GM12865 (cell line): Measurements from ENCODE around the gene NHS.

ENCODE experiments used
- DNase-seq: peaks from one replicate; pipeline ENCODE4 v3.0.0; 2010; ENCODE audit warnings: low read depth
- H3K4me3 ChIP-seq: 2 replicates; pipeline ENCODE4 v1.5.1; 2011; ENCODE audit warnings: mild to moderate bottlenecking, low read depth, low read length, control low read depth
- CTCF ChIP-seq: IDR thresholded peaks from 2 replicates; pipeline ENCODE4 v1.5.1; 2011; ENCODE audit warnings: low read length, control low read depth, low read depth, inconsistent platforms; ENCODE audit not compliant: insufficient read depth; ENCODE audit errors: missing control alignments

The NHS gene

GRCh38 chrX:17643528-17643927 lies 268.5 kb downstream of the NHS start:
- H3K4me3 ChIP-seq: no peak overlapping the region
- TF ChIP-seq CTCF: no peak
- DNase-seq: no peak

GRCh38 chrX:17644001-17644400 lies 269.0 kb downstream of the NHS start:
- DNase-seq: no peak
- TF ChIP-seq CTCF: no peak
- H3K4me3 ChIP-seq: no peak overlapping the region

GRCh38 chrX:17654116-17654515 lies 279.1 kb downstream of the NHS start:
- H3K4me3 ChIP-seq: no peak overlapping the region
- no peak for TF ChIP-seq CTCF
- DNase-seq: peak; percentile 11

GRCh38 chrX:17655211-17656034 lies 280.4 kb downstream of the NHS start:
- TF ChIP-seq CTCF: no peak
- no peak for DNase-seq
- no peak overlapping the region for H3K4me3 ChIP-seq

- DNase-seq: no peak
- no peak for TF ChIP-seq CTCF
- H3K4me3 ChIP-seq: no peak overlapping the region
Observed at GRCh38 chrX:17656035-17656418, 281.0 kb downstream of the NHS start.

GRCh38 chrX:17656556-17656955 lies 281.6 kb downstream of the NHS start:
- H3K4me3 ChIP-seq: no peak overlapping the region
- DNase-seq: no peak
- TF ChIP-seq CTCF: no peak

- no peak for DNase-seq
- no peak overlapping the region for H3K4me3 ChIP-seq
- TF ChIP-seq CTCF: no peak
Observed at GRCh38 chrX:17662391-17662790, 287.4 kb downstream of the NHS start.
